HG02840 (cell line): ENCODE measurements around the gene ATXN7L1.
A peak's percentile ranks its signal among the peaks of the same experiment; 100 is the strongest.

ENCODE experiments used
- ATAC-seq: cut with Tn5 transposase; IDR thresholded peaks from one replicate; pipeline ENCODE4 v1.9.1; 2021; ENCODE audit warnings: mild to moderate bottlenecking, moderate library complexity, moderate number of reproducible peaks; ENCODE audit not compliant: unreplicated experiment, low FRiP score

ATXN7L1 gene

GRCh38 chr7:105655500-105656380, 220.7 kb downstream of the ATXN7L1 start:
- no peak for ATAC-seq

GRCh38 chr7:105655067-105655466, 221.3 kb downstream of the ATXN7L1 start:
- ATAC-seq: no peak

- ATAC-seq: no peak
These were observed 222.2 kb downstream of the ATXN7L1 start for GRCh38 chr7:105654095-105654686.

GRCh38 chr7:105653441-105654005, 222.9 kb downstream of the ATXN7L1 start:
- ATAC-seq: no peak

GRCh38 chr7:105652359-105652993, 223.9 kb downstream of the ATXN7L1 start:
- peak; percentile 57 for ATAC-seq

- no peak for ATAC-seq
These were observed 224.6 kb downstream of the ATXN7L1 start for GRCh38 chr7:105651798-105652197.

GRCh38 chr7:105650382-105650970, 225.9 kb downstream of the ATXN7L1 start:
- no peak for ATAC-seq

- ATAC-seq: no peak
These were observed 226.5 kb downstream of the ATXN7L1 start for GRCh38 chr7:105649727-105650381.

GRCh38 chr7:105648561-105649401, 227.6 kb downstream of the ATXN7L1 start:
- no peak for ATAC-seq

- no peak for ATAC-seq
These were observed 228.8 kb downstream of the ATXN7L1 start for GRCh38 chr7:105647591-105647990.

GRCh38 chr7:105644937-105645336, 231.5 kb downstream of the ATXN7L1 start:
- no peak for ATAC-seq

- no peak for ATAC-seq
These were observed 232.5 kb downstream of the ATXN7L1 start for GRCh38 chr7:105643851-105644250.

- ATAC-seq: no peak
These were observed 233.0 kb downstream of the ATXN7L1 start for GRCh38 chr7:105643384-105643783.

GRCh38 chr7:105642264-105642663, 234.1 kb downstream of the ATXN7L1 start:
- no peak for ATAC-seq

GRCh38 chr7:105640956-105641810, 235.2 kb downstream of the ATXN7L1 start:
- no peak for ATAC-seq

GRCh38 chr7:105639667-105640493, 236.5 kb downstream of the ATXN7L1 start:
- no peak for ATAC-seq

GRCh38 chr7:105638902-105639495, 237.4 kb downstream of the ATXN7L1 start:
- no peak for ATAC-seq
